GM18505 (cell line): Measurements from ENCODE around the gene CADPS2.

Source experiments
- ATAC-seq: cut with Tn5 transposase; IDR thresholded peaks from one replicate; pipeline ENCODE4 v1.9.1; 2021; ENCODE audit not compliant: unreplicated experiment
- POLR2A ChIP-seq: IDR thresholded peaks from 4 replicates; pipeline ENCODE4 v1.6.1; 2011; ENCODE audit warnings: borderline replicate concordance; ENCODE audit not compliant: insufficient read depth, insufficient read length; ENCODE audit errors: extremely low read depth

CADPS2 gene

DNA sequence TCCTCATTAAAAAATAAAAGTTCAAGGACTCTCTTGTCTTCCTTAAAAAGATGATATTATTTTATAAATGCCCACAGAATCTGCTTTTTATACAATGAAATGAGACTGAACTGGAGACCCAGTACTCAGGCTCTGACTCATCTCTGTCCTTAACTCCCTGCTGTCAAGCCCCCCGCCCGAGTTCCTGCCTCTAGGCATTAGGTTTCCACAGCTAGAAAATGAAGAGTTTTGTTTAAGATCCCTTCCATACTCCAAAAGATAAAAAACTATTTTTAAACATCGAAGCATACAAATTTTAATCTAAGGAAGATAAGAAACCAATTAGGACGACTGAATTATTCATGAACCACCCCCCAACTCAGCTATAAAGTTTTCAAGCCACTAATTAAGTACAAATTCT, 484.0 kb downstream of the CADPS2 start:
- ATAC-seq, result no peak
- no peak for TF ChIP-seq POLR2A

DNA sequence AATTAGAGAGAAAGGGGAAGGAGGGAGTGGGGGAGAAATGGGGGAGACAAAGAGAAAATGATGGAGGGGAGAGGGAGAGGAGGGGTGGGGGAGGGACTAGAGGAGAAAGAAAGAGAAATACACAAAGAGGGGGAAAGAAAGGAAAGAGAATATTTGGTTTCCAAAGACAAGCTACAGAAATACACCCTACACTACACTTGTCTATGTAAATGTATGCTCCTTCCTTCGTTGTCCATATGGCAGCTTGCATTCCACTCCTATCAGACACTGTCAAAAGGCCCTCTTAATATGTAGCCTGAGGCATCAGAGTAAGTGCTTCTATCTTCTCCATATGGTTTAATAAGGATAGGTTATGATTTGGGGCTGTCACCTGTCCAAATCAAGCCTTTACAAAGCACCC, 488.9 kb downstream of the CADPS2 start:
- no peak for ATAC-seq
- no peak for TF ChIP-seq POLR2A

DNA sequence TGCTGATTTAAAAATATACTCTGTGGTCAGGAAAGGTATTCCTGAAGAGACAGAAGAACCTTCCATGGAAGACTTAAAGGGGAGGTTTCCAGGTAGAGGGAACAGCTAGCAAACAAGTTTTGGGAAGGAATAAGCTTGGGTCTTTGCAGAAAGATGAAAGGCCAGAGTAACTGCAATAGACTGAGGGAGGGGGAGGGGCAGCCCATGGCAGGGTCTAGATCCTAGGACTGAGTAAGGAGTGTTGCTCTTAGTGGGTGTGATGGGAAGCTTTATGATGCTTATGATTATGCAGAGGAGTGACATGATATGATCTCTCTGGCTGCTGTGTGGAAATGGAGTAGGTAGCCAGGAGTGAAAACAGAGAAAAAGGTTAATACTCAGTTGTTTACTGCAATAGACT, 491.7 kb downstream of the CADPS2 start:
- no peak for ATAC-seq
- TF ChIP-seq POLR2A, result no peak

DNA sequence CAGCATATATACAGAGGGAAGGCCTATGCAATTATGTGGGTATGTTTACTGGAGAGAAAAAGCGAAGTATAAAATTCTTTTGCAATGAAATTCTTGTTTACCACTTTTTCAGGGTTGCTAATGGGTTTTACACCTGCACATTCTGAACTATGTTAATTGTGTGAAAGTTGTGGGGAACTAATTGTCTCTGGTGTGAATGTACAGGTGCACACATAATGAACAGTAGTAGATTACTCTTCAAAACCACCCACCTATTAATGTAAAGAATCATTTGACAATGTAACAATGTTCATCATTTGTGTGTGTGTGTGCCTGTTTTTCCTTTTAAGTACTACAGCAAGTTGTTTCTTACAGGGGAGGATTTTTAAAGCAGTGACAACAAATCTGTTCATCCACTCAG, 501.7 kb downstream of the CADPS2 start:
- no peak for ATAC-seq
- TF ChIP-seq POLR2A, result no peak

DNA sequence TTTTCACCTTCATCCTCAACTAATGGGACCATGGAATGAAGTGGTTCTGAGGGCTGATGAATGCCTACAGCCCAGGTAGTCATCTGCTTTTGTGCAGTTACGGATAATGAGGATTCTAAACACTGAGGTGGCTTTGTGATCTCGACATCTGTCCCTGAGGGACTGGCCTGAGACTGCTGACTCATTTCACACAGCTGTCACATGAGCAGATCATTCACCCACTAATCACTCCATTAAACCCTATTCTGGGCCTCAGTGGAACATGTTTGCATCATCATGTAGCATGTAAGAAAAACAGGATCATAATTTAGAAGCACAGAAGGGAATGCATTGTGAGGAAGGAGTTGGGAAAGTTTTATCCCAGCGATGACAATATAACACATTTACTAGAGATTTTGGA, 502.3 kb downstream of the CADPS2 start:
- TF ChIP-seq POLR2A, result no peak

DNA sequence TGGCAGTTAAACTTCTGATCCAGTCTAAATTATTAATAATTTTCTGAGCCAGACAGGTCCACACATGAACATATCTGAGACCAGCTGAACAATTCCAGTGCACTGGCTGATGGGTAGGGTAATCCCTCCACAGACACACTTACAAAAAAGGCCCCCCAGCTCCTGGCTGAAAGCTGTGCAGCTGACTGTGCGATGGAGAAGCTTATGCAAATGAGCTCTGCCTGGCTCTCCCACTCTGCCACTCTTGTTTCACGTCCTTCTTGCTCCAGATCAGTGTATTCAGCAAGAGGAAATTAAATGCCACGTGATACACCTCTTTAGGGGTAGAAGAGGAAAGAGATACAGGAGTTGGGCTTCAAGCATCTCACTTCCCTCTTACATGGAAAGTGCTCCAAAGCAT, 505.3 kb downstream of the CADPS2 start:
- no peak for TF ChIP-seq POLR2A
- no peak for ATAC-seq

More for the DNA sequence above, 502.3 kb downstream of the CADPS2 start:
- peak; percentile 88 for ATAC-seq

DNA sequence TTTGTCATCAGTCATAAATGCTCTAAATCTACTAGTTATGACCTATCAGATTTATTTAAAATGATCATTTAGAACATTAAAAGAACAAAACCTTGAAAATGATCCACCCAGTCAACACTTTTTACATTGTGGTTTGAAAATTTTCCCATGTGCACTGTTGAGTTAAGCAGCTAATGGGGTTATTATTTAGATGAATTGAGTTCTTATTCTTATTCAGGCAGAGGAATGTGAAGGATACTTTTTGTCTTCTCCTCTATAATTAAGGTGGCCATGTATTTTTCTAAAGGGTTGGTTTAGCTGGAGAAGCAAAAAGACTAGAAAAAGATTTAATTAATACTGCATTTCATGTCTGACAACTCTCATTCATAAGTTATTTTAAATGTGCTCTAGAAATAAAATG, 506.8 kb downstream of the CADPS2 start:
- no peak for TF ChIP-seq POLR2A

DNA sequence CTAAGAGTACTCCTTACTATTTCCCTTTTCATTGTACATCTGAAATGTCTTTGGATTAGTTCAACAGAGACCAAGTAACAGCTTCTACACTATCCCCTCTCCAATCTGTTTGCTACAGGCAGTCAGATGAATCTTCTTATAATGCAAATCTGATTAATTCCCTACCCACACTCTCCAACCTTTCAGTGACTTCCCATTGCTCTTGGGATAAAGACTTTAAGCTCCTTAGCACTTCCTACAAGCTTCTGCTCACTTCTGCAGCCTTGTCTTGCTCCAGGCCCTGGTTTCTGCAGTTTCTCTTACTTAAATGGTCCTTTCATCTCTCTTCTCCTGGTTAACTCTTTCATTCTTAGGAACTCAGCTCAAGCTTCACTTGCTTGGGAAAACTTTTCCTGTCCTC, 516.5 kb downstream of the CADPS2 start:
- no peak for TF ChIP-seq POLR2A
- ATAC-seq, result no peak

More for the DNA sequence above, 506.8 kb downstream of the CADPS2 start:
- no peak for ATAC-seq

DNA sequence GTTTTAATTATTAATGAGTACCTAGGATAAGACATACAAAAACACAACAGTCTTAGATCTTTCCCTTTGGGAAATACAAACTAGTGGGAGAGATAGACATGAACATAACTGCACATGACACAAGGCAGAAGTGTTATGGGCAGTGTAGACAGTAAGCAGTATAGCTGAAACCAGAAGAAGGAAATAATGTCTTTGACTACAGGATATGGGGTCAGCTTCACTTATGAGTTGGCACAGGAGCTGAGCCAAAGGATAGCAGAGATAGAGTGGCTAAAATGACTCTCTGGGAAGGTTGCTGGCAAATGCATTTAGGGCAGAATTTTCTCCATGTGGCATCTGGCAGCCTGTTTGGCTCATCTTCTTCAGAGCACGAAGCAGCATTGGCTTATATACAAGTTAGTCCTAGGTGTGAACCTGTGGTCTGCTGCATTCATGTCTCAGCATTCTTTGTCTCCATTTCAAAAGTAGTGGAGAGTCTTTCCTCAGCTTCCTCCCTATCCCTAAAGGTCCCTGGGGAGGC, 521.4 kb downstream of the CADPS2 start:
- ATAC-seq, result no peak
- TF ChIP-seq POLR2A, result no peak

DNA sequence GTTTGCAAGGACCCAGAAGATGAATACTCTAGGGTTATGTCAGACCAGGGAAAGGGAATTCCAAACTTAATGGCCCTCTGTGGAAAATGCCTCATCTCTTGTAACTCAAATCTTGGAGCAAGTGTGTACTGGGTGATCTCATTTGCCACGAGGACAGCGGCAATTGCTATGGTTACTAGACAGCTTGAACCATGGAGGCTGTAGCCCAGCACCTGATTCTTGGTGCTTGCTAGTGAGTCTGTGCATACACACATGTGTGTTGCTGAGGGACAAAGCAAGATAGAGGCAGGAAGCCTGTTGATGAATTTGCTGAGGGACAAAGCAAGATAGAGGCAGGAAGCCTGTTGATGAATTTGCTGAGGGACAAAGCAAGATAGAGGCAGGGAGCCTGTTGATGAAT, 523.1 kb downstream of the CADPS2 start:
- no peak for TF ChIP-seq POLR2A
- ATAC-seq, result no peak

DNA sequence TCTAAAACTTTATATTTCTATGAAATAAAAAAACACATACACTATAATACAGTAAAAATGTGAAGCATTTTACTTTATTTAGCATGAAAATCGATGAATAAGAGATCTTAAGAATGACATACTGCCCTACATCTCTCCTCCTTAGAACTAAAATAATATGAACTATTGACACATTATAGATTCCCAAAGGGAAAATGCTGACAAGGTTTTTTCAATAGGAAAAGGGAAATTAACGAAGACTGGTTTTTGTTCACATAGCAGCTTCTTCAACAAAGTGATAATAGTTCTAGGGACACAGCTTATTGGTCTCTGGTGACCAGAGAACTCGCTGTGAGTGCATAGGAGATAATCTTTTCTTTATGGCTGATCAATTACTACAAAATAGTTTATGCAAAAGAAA, 523.8 kb downstream of the CADPS2 start:
- no peak for ATAC-seq

DNA sequence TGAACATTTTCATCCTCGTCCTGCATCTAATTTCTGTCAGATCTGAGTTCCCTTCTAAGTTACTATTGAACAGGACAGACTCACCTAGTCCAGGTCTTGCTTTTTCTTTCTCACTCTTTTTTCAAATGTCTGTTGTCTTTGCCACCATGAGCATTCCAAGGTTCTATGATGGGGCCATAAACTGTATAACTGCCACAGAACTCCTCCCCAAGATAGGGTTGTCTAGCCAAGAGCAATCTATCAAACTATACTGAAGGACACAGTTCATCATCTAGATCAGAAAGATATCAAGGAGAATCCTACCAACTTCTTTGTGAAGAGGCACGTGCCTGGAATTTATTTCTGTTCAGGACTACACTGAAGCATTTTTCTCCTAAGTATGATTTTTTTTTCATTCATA, 531.6 kb downstream of the CADPS2 start:
- no peak for ATAC-seq
- no peak for TF ChIP-seq POLR2A

More for the DNA sequence above, 523.8 kb downstream of the CADPS2 start:
- TF ChIP-seq POLR2A, result no peak

DNA sequence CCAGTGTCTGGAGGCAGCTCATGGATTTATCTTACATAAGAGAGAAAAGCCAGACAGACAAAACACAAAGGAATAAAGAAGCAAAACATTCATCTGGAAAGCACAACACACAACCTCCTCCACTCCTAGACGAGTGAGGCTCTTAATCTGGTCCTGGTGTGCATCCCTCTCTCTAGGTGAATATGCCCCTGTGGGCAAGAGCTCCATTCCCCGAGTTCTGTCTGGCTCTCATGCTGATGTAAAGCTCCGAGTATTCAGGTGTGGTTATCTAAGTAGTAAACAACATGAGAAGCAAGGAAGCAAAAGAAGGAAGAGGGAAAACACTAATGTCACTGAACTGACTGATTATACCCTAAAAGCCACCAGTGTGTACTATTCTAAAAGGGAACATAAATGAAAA, 533.8 kb downstream of the CADPS2 start:
- no peak for TF ChIP-seq POLR2A
- no peak for ATAC-seq

DNA sequence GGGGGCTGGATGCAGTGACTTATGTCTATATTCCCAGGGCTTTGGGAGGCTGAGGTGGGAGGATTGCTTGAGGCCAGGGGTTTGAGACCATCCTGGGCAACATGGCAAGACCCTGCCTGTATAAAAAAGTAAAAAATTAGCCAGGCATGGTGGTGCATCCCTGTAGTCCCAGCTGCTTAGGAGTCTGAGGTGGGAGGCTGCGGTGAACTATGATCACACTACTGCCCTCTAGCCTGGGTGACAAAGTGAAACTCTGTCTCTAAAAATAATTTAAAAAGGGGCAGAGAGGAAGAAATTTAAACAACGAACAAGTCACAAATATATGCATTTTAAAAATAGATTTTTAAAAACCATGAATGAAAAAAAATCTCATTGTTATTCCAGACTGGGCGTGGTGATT, 535.6 kb downstream of the CADPS2 start:
- TF ChIP-seq POLR2A, result no peak
- no peak for ATAC-seq

DNA sequence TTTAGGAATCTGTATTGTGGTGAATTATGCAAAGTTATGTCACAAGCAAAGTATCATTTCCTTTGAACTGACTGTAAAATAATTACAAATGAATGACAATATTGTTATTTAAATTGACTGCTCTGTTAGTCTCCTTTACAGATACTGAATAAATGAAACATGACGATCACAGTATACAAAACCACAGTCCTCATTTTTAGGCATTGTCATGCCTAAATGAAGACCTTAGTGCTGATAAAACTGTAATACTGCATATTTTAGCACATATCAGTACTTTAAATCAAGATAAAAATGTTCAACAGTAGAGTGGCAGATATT, 542.0 kb downstream of the CADPS2 start:
- ATAC-seq, result no peak
- no peak for TF ChIP-seq POLR2A
